ENCODE data around the gene SLC35G2.

DNA sequence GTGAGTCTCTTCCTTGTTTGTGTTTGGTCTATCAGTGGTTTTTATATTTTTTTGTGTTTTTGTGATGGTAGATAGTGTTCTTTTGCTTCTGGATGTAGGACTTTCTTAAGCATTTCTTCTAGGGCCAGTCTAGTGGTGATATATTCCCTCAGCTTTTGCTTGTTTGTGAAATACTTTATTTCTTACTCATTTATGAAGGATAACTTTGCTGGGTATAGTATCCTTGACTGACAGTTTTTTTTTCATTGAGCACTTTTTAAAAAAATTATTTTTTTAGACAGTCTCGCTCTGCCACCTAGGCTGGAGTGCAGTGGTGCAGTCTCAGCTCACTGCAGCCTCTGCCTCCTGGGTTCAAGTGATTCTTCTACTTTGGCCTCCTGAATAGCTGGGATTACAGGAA lies 85.0 kb downstream of the SLC35G2 start:
- TF ChIP-seq, protein P1, sequence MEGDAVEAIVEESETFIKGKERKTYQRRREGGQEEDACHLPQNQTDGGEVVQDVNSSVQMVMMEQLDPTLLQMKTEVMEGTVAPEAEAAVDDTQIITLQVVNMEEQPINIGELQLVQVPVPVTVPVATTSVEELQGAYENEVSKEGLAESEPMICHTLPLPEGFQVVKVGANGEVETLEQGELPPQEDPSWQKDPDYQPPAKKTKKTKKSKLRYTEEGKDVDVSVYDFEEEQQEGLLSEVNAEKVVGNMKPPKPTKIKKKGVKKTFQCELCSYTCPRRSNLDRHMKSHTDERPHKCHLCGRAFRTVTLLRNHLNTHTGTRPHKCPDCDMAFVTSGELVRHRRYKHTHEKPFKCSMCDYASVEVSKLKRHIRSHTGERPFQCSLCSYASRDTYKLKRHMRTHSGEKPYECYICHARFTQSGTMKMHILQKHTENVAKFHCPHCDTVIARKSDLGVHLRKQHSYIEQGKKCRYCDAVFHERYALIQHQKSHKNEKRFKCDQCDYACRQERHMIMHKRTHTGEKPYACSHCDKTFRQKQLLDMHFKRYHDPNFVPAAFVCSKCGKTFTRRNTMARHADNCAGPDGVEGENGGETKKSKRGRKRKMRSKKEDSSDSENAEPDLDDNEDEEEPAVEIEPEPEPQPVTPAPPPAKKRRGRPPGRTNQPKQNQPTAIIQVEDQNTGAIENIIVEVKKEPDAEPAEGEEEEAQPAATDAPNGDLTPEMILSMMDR (conservative IDR thresholded peaks at IDR 0.05; ENCODE audit: low read depth, low read length), result no peak
- TF ChIP-seq EZH2phosphoT487 (IDR thresholded peaks at IDR 0.05; ENCODE audit: borderline replicate concordance, low read length) (no peak), EZH2 (IDR thresholded peaks at IDR 0.05; ENCODE audit: low read length, unreplicated experiment) (no peak)

All from PC-3 (cell line).